GM21529 (cell line): Measurements from ENCODE around the gene PRKACG.

ENCODE experiments used
- ATAC-seq: cut with Tn5 transposase; IDR thresholded peaks from one replicate; pipeline ENCODE4 v1.9.1; 2021; ENCODE audit not compliant: unreplicated experiment

The PRKACG gene

DNA sequence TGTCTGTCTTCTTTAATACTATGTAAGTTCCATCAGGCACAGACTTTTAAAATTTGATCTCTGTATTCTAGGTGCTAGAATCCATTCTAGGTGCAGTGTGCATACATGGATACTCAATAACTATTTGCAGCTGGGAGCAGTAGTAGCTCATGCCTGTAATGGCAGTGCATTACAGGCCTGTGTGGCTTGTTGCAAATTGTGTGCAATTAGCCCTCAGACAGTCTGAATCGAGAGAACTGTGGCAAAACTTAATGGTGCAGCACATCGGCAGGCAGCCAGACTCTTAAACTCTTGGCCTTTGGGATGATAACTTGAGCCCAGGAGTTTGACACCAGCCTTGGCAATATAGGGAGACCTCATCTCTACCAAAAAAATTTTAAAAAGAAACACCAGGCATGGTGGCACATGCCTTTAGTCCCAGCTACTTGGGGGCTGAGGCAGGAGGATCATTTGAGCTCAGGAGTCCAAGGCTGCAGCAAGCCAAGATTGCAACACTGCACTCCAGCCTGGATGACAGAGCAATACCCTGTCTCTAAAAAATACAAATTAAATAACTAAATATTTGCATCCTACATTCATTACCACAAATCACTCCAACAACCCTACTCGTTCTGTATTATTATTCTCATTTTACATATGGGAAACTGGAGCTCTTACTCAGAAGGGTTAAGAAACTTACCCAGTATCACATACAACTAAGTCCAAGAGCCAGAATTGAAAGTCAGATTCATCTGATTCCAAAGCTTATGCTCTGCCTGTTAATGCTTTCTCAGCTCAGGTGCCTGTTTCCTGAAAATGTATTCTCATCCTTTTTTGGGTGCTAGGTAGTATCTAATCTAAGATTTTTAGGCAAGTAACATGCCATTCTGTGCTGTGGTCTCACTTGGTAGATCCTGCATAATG, 30.1 kb downstream of the PRKACG start:
- ATAC-seq = peak; percentile 46

GRCh38 chr9:68983008-68983411, 30.9 kb downstream of the PRKACG start:
- ATAC-seq = peak; percentile 43

GRCh38 chr9:68981789-68982188, 32.1 kb downstream of the PRKACG start:
- ATAC-seq = peak; percentile 59

- no peak for ATAC-seq
Observed at GRCh38 chr9:68980341-68980914, 33.5 kb downstream of the PRKACG start.

- no peak for ATAC-seq
Observed at GRCh38 chr9:68979538-68980314, 34.2 kb downstream of the PRKACG start.

DNA sequence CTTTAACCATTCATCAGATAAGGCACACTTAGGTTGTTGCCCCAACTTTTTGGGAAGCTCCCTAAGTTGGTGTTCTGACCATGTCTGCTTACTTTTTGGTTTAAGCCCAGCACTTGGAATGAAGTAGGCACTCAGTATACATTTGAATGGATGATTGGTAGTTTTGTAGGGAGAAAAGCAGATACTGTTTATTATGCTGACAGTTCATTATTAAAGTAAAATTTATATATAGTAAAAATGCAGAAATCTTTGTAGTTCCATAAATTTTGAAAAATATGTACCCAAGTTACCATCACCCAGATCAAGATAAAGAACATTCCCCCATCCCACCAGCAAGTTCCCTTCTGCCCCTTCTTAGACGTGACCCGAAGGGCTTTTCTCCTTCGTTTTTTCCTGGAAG, 35.4 kb downstream of the PRKACG start:
- no peak for ATAC-seq

- ATAC-seq = no peak
Observed at GRCh38 chr9:68978066-68978465, 35.8 kb downstream of the PRKACG start.

- no peak for ATAC-seq
Observed at GRCh38 chr9:68975365-68976043, 38.4 kb downstream of the PRKACG start.

- ATAC-seq = no peak
Observed at GRCh38 chr9:68974901-68975300, 39.0 kb downstream of the PRKACG start.

DNA sequence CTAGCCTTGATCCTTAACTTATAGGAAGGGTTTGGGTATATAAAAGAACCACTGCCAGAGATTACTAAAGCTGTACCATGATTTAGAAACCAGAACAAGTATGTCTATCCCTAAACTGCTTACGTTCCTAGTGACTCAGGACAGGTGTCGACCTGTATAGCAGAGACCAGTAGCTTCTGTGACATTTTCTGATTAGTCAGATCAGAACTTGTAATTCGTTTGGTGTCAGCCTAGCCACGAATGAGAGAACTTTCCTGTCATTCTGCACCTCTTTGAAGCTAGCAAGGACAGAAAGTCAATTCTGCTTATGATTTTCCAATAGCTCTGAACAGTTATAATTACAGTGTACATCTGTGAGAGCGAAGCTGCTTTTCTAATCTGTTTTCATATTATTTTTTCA, 39.5 kb downstream of the PRKACG start:
- ATAC-seq = peak; percentile 96

- ATAC-seq = no peak
Observed at GRCh38 chr9:68973619-68974018, 40.3 kb downstream of the PRKACG start.

GRCh38 chr9:68970151-68970550, 43.8 kb downstream of the PRKACG start:
- no peak for ATAC-seq

DNA sequence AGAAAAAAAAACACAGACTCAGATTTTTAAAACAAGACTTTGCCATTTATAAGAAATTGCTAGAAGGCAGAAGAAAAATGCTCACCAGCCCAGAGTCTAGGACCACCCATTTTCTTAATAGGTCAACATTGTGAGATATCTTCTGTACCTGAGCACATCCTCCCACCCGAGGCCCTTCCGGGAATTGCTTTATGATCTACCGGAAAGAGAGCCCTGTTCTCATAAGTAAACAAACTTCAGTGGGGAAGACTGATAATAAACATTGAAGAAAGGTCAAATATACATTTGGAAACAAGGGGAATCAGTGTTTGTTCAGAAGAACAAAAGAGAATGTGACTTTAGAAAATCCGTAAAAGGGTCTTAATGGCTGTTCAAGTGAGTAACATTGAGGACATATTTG, 44.4 kb downstream of the PRKACG start:
- no peak for ATAC-seq

GRCh38 chr9:68967800-68968199, 46.1 kb downstream of the PRKACG start:
- ATAC-seq = no peak

DNA sequence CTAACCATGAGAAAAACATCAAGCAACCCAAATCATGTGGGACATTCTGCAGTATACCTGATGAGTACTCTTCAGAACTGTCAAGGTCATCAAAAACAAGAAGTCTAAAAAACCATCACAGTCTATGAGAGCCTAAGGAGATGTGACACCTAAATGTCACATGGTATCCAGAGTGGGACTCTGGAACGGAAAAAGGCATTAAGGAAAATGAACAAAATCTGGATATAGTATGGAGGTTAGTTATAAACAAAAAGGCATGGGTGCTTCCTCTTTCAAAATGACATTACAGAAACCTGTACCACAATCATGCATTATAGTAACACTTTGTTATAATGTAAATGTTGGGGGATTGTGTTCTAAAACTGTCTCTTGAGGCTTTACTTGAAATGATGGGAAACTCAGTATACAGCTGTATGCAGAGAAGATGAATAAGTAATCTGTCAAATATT, 47.4 kb downstream of the PRKACG start:
- ATAC-seq = peak; percentile 73

DNA sequence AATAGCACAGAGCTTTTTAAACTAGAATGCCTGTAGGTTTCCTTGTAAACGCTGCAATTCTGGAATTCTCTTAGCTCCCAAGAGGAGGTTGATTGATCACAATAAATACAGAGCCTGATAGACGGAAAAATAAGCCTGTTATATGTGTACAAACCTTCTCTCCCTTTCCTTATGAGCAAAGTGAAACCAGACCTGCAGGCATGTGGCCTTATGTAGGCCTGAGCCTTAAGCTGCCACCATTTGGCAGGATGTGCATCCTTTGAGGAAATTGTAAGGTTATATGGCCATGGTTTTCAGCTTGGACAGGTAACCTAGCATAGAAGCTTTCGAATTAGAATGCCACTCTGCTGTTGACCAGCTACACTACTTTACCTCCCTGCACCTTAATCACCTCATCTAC, 49.1 kb downstream of the PRKACG start:
- no peak for ATAC-seq

DNA sequence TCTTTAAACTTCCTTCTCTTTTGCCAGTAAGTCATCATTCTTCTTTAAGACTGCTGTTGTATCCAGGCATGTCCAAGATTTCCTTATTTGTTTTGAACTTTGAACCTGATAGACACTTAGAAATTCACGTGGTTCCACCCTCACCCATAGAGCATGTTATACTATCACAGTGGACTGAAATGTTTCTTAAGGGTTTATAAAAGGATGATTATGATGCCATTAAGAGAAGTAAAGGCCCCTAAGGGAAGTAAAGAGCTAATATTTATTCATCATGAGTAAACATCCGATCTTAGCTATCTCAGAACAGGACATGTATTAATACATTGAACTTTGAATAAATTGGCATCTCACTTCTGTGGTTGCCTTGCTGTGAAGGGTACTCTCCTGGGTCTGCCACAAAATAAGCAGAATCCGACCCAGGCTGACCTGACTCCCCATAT, 49.8 kb downstream of the PRKACG start:
- no peak for ATAC-seq

DNA sequence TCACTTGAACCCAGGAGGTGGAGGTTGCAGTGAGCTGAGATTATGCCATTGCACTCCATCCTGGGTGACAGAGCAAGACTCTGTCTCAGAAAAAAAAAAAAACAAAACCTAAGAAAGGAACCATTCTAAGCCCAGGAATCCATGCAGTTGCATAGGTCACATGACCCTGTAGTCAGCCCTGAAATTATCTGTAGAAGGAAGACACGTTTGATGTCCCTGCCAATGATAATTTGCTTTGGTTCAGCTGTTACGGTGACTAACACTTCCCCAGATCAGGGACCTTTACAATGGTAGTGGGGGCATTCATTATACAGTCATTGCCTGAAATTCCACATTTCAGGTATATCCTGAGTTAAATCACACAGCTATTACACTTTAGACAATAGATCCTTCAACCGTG, 50.5 kb downstream of the PRKACG start:
- ATAC-seq = no peak
